ENCODE data around the gene SF3A1.

The SF3A1 gene

DNA sequence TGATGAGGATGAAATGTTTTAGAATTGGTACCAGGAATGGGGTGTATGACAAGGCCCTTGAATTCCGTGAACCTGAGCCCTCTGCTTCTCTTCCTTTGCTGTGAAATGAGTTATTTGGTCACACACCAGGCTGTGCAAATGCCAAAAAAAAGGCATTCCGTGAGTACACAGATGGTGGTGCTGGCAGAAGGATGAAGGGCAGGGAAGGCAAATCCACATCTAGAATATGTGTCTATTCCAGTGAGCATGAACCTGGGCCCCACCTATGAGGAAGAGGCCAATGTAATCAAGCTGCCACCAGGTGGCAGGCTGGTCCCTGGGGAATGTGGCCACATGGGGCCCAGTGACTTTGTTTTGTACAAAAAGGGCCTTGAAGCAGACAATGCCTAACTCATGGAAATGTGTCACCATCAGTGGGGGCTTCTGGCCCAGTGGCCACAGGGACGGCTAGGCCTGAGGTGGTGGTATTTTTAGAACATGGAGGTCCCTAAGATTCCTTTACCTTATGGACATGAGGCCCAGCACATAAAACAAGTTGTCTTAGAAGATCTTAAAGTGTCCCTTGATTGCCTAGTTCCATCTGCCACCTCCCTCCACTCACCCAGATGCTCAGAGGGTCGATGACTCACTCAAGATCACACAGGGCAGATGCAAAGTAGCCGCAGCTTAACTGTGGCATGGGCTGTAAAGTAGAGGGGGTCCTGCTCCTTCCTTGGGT lies 34.4 kb upstream of the SF3A1 start:
- no peak for DNase-seq (ENCODE audit: low read depth)
- H3K4me3 ChIP-seq (ENCODE audit: low read depth, low read length) = no peak overlapping the region

DNA sequence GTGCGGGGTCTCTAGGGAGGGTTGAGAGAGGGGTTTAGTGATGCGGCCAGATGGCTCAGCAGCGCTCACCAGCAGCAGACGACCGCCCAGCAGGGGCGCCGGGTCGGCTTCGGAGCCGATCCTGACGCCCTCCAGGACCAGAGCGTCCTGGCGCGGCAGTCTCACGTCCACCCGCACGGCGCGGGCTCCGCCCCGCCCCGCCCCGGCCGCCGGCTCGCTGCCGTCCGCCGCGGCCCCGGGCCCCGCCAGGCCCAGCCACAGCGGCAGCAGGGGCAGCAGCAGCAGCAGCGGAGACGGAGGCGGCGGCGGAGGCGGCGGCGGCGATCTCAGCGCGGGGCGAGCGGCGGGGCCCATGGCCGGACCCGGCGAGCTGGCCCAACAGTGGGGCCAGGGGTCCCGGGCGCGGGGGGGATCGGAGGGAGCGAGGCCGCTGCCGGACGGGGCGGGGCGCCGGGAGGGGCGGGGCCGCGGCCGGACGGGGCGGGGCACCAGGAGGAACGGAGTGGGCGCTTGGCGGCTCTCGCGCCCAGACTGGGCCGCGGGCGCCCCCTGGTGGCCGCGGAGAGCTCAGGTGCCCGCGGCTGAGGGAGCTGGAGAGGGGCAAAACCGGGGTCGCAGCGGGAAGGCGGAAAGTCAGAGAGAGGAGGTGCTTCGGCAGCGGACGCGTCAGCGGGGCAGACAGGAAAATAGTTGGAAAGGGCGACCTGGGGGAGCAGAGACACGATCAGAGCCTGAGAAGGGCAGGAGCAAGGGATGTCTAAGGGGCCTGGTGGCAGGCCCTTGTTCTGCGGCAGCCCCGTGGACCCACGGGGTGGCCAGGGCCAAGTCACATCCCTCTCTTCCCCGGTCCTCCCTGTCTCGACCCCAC lies 30.5 kb upstream of the SF3A1 start, which contains the start of gene RNF215:
RNF215 (minus strand) TSS at position 452 of the 868 bp plus-strand sequence; CDS start at position 354, 98 bp downstream.
- peak within 1 kb of the TSS; percentile 74 for H3K4me3 ChIP-seq (ENCODE audit: low read depth, low read length)
- no peak for DNase-seq (ENCODE audit: low read depth)

DNA sequence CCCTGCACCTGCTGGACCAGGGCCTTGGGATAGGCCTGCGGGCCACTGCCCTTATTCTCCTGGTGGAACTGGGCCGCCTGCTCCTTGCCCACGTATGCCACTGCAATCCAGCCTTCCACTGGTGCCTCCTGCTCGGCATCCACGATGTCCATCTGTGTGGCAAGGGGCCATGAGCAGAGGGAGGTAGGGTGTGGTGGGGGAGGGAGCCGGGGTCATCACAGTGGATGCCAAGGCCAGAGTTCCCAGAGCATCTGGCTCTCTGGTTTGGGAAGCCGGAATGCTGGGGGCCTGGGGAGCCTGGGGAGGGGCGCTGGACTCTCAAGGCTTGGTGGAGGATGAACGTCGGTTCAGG lies 29.9 kb upstream of the SF3A1 start:
- DNase-seq (ENCODE audit: low read depth) = no peak
- H3K4me3 ChIP-seq (ENCODE audit: low read depth, low read length) = peak overlapping the region; percentile 74

DNA sequence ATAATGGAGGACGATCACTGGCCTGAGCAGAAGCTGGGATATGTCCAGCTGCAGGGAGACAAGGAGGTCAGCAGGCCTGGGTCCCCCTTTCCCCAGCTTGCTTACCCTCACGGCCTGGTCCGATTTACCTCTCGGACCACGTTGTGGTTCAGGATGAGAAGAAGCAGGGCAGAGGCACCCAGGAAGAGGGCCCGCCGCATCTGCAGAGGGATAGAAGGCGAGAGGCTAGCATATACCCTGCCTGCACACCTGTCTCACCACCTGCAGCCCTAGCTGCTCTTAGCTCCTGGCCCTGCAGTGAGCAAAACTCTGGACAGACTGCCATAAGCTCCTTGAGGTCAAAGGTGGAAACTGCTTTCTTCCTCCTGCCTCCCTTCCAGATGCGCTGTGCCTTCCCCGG lies 29.2 kb upstream of the SF3A1 start:
- peak overlapping the region; percentile 74 for H3K4me3 ChIP-seq (ENCODE audit: low read depth, low read length)
- no peak for DNase-seq (ENCODE audit: low read depth)

DNA sequence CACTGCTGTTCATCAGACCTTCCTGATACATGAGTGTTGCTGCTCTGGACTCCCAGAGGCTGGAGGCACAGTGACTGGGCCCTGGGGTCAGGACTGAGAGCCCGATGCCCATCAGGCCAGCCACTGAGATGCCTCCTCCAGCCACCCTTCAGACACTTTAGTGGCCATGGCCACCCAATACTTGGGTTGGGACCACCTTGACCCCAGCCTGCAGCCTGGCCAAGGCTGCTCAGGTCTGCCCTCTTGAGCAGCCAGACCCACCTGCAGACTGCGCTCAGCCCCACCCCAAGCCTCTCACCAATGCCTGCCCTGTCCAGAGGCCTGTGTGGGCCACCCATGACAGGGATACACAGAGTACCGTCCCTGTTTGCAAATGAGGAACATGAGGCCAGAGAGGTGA lies 26.4 kb upstream of the SF3A1 start:
- DNase-seq (ENCODE audit: low read depth) = no peak
- no peak overlapping the region for H3K4me3 ChIP-seq (ENCODE audit: low read depth, low read length)

DNA sequence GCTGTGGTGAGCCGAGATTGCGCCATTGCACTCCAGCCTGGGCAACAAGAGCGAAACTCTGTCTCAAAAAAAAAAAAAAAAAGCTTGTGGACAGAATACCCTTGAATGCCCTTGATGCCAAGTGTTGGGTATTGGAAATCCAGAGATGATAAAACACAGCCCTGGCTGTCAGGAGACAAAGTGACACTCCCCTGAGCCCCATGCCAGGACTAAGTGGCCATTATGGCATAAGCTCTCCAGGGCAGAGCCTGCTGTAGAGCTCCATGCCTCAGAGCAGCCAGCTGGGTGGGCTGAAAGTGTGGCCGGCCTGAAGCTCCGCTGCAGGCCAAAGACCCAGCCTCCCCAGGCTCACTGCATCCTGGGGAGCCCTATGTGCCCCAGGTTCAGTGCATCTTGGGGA lies 25.6 kb upstream of the SF3A1 start:
- no peak overlapping the region for H3K4me3 ChIP-seq (ENCODE audit: low read depth, low read length)
- DNase-seq (ENCODE audit: low read depth) = no peak

DNA sequence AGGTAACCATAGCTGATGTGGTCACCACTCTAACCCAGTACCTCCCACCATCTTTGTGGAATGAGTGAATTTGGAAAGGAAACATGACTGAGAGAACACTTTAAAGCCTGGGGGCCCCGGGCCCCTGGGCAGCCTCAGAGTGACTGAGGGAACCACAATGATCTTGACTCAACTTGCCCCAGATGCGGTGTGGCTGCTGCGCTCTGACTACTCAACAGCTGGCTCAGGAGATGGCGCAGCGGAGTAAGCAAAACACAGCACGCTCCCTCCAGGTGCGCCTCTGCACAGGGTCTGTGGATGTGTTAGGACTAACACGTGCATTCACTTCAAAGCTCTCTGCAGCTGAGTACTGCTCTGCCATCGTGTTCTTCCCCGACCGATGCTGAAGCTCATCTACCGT lies 24.6 kb upstream of the SF3A1 start:
- H3K4me3 ChIP-seq (ENCODE audit: low read depth, low read length) = no peak overlapping the region
- no peak for DNase-seq (ENCODE audit: low read depth)

DNA sequence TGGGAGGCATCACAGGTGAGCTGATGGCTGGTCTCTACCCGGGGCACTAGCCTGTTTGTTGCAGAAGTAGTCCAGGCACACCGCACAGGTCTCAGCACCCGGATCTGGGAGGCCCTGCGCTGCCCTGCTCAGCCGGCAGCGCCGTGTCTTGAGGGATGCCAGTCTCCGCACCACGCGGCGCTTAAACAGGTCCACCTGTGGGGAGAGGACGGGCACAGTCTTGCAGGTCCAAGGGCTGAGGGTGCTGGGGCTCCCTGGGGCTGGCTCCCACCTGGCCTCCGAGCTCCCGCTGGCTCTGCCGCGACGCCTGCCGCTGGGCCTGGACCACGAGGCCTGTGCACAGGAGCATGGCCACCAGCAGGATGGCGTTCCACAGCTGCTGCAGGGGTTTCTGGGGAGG lies 23.3 kb upstream of the SF3A1 start:
- DNase-seq (ENCODE audit: low read depth) = no peak
- H3K4me3 ChIP-seq (ENCODE audit: low read depth, low read length) = no peak overlapping the region

DNA sequence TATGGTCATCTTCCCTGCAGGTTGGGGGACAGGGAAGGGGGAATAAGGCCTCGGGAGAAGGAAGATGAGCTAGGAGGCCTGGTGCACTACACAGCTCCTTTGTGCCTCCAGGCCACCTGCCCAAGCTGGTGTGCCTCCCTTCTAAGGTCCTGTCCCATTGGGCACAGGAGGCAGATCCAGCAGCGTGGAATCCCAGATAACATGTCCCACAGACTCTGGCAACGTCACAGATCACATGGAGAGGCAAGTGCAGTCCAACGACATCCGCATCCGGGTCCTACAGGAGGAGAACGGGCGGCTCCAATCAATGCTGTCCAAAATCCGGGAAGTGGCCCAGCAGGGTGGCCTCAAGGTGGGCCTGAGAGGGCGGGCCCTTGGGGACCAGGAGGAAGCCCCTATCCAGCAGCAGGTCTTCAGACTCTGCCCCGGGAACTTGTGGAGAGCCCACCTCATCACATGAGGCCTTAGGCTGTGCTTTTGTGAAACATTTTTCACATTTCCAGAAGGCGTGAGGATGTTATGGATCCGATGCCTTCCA lies 18.7 kb upstream of the SF3A1 start:
- no peak for DNase-seq (ENCODE audit: low read depth)
- H3K4me3 ChIP-seq (ENCODE audit: low read depth, low read length) = no peak overlapping the region

DNA sequence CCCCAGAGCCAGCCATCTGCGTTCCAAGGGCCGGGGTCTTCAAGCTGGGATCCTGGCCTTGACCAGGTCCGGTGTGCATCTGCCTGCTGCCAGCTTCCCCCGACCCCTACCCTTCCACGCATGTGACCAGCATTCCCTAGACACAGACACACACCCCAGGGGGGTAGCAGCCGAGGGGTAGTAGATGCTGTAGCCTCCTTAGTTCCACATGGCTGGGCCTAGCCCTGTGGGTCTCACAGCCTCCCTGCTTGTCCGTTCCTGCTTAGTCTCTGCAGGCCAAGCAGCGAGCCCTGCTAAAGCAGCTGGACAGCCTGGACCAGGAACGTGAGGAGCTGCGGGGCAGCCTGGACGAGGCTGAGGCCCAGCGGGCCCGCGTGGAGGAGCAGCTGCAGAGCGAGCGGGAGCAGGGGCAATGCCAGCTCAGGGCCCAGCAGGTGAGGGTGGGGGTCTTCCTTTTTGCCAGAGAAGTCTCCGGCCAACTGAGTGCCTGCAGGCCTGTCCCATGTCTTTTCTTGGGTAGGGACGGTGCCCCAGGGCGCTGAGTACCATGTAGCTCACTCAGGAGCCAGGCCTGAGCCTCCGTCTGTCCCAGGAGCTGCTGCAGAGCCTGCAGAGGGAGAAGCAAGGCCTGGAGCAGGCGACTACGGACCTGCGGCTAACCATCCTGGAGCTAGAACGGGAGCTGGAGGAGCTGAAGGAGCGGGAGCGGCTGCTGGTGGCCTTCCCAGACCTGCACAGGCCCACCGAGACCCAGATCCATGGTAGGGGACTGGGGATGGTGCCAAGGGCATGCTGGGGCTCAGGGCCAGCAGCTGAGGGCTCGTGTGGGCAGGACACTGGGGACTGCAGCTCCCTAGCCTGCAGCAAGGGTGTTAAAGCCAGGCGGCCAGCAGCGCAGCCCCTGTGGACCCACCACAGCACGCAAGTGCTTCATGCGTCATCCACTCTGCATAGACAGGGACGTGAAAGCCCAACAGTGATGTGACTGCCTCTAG lies 16.9 kb upstream of the SF3A1 start:
- no peak for DNase-seq (ENCODE audit: low read depth)
- no peak overlapping the region for H3K4me3 ChIP-seq (ENCODE audit: low read depth, low read length)

DNA sequence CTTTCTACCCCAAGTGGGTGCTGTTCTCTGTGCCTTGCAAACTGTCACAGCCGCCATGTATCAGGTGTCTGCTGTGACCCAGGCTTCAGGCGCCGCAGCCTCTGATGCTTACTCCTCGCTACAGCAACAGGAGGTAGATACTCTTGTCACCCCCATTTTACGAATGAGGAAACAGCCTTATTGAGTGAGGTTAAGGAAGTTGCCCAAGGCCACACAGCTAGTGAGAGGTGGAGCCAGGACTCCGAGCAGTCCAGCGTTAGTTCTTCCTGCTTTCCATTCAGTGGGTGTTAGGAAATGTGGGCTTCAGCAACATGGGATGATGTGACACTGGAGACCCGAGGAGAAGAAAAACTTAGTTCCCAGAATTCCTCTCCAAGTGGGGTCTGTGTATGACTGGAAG lies 16.2 kb upstream of the SF3A1 start:
- no peak for DNase-seq (ENCODE audit: low read depth)
- no peak overlapping the region for H3K4me3 ChIP-seq (ENCODE audit: low read depth, low read length)

DNA sequence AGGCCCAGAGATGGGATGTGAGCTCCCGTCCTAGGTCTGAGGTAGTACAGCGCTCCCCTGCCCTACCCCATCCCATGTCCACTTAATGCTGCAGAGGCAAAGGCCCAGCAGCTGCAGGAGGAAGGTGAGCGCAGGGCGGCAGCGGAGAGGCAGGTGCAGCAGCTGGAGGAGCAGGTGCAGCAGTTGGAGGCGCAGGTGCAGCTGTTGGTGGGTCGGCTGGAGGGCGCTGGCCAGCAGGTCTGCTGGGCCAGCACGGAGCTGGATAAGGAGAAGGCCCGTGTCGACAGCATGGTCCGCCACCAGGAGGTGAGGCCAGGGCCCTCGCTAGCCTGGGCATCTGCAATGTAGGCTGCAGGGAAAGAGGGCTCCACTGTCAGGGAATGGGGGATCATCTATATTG lies 15.3 kb upstream of the SF3A1 start:
- no peak for DNase-seq (ENCODE audit: low read depth)
- H3K4me3 ChIP-seq (ENCODE audit: low read depth, low read length) = no peak overlapping the region

DNA sequence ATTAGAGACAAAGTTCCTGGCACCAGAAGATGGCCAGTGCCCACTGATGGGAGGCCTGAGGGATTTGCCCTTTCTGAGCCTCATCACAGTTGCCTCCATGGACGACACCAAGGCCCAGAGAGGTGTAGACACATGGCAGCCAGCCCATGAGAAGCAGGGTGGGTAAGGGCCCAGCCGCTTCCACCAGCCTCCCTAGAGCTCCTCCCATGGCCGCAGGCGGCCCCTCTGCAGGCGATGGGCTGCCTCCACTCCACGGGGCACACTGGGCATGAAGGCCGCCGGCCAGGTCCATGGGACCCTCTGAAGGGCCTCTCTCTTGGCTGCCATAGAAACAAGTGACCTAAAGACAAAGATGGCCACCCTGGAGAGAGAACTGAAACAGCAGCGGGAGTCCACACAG lies 14.6 kb upstream of the SF3A1 start:
- H3K4me3 ChIP-seq (ENCODE audit: low read depth, low read length) = no peak overlapping the region
- no peak for DNase-seq (ENCODE audit: low read depth)

DNA sequence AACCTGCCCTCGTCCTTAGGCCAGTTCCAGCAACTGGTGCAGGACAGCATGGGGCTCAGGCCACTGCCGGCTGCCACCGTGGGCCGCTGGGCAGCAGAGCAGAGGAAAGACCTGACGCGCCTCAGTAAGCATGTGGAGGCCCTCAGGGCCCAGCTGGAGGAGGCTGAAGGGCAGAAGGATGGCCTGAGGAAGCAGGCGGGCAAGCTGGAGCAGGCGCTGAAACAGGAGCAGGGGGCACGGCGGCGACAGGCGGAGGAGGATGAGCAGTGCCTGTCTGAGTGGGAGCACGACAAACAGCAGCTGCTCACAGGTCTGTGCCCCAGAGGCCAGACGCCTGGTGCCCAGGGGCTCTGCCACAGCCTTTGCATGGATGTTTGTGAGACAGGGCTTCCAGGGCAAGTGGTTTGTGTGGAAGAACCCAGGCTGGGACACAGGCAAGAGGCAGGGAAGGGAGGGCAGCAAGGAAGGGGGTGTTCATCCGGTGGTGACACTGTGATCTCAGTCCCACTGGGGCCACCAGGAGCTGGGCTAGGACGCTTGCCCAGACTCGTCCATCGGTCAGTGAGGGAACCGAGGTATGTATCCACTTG lies 14.0 kb upstream of the SF3A1 start:
- no peak for DNase-seq (ENCODE audit: low read depth)
- no peak overlapping the region for H3K4me3 ChIP-seq (ENCODE audit: low read depth, low read length)

DNA sequence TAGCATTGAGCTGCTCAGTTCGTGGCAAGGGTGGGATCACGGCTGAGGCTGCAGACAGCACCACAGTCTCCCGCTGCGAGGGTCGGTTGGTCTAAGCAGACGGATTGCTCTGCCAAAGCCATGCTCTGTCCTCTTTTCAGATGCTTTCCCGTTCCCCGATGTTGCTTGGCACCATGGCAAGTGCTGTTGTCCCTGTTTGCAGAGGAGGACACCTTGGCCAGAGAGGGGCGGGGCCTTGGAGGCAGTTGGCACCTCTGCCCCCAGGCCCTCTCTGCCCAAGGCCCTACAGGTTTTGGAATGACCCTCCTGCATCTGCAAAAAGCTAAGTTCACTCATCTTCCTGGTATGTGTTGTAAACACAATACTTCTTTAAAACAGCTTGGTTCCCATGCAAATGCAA lies 11.7 kb upstream of the SF3A1 start:
- no peak overlapping the region for H3K4me3 ChIP-seq (ENCODE audit: low read depth, low read length)
- no peak for DNase-seq (ENCODE audit: low read depth)

DNA sequence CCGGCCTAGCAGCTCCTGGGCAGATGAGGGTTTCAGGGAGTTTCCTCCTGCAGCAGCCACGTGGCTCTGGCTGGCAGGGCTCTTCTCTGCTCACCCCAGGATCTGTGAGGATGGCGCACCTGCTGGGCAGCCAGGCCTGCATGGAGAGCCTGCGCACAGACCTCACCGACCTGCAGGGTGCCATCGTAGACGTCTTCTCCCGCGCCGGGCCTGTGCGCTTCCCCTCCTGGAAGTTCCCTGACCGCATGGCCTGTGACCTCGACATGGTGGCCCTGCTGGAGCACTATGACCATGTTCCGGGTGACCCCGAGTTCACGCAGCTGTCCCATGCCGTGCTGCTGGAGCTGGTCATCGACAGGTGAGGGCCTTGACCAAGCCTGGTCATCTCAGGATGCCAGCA lies 9.2 kb upstream of the SF3A1 start:
- no peak overlapping the region for H3K4me3 ChIP-seq (ENCODE audit: low read depth, low read length)
- DNase-seq (ENCODE audit: low read depth) = no peak

DNA sequence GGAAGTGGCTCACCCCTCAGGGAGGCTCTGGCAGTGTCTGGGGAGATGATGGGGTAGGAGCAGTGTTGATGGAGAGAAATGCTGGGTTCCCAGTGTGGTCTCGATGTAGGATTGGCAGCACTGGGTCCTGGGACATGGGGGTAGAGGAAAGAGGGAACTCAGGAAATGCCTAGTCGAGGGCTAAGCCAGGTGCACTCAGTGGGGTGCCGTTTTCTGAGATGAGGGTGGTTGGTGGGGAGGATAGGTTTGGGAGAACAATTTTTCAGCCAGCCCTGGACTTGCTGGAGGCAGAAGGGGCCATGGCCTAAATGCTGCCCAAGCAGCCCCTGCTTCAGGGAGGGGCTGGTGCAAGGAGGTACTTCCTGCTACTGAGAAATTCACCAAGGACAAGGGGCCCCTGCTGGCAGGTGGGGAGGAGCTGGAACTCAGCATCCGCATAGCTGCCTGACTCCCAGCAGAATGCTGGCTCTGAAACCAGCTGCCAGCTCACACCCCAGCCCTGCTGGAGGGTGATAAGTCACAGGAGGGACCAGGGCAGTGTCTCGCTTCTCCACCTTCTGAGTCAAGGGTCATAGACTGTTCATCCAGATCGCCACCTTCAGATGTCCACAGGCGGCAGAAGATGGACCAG lies 6.1 kb upstream of the SF3A1 start:
- no peak overlapping the region for H3K4me3 ChIP-seq (ENCODE audit: low read depth, low read length)
- no peak for DNase-seq (ENCODE audit: low read depth)

DNA sequence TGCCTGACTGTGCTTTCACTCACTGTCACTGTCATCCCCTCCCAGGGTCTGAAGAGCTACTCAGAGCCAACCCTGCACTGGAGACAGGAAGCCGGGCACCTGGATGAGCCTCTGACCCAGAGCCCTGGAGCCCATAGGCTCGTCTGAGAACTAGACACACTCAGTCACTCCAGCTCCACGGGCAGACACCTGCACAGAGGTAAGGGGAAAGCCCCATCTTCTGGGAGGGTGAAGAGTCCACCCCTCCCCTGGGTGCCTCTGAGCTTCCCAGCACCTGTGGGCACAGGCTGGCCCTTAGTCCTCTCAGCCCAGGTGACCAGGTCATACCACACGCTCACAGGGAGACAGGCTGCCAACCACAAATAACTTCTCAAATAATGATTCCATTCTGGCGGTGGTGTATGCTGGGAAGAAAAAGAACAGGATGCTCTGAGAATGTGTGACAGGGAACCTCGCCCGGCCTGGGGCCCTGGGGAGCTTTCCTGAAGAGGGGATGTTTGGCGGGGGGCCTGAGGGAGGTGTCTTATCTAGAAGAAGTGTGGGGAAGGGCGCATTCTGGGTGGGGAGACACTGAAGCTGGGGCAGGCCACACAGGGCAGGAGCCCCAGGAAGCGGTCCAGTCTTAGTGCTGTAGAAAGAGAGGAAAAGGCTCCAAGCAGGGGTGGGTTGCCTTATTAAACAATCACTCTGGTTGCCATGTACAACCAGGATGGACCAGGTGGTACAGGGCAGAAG lies 5.4 kb upstream of the SF3A1 start:
- no peak overlapping the region for H3K4me3 ChIP-seq (ENCODE audit: low read depth, low read length)
- DNase-seq (ENCODE audit: low read depth) = no peak

All from skeletal muscle cell (primary cell).